MCF 10A (cell line): ENCODE measurements around the gene TLR9. TPM values are rescaled to one million over a fixed set of nuclear protein-coding genes. Genes with fewer than 3 reads are reported as not detected.

Experiments
- BruUV-seq: library from RNA; stranded (reverse); fragments of 400-500 nt; replicated peaks from 2 replicates; lab custom pipeline; 2021; lab: Mats Ljungman, UMichigan
- CTCF ChIA-PET: fragments of 300-600 bp; sonication (Branson Sonifier 250); formaldehyde crosslinking; extraction: SDS; loops from one replicate; lab custom pipeline; 2021; ENCODE audit warnings: antibody characterized with exemption, inconsistent platforms; lab: Yijun Ruan, JAX
- POLR2A ChIA-PET: fragments of 300-600, 350-650 bp; sonication (Branson Sonifier 250); formaldehyde crosslinking; extraction: SDS; loops from one replicate; lab custom pipeline; 2020; ENCODE audit warnings: antibody characterized with exemption, inconsistent platforms; lab: Yijun Ruan, JAX
- DNase-seq: peaks from one replicate; pipeline ENCODE4 v3.0.0-alpha.2; 2018; ENCODE audit not compliant: unreplicated experiment
- H3K27ac Mint-ChIP-seq: one replicate; pipeline ENCODE4 v1.8.0; 2022; ENCODE audit warnings: mild to moderate bottlenecking, low read depth, mixed read lengths; ENCODE audit not compliant: unreplicated experiment
- H3K27me3 Mint-ChIP-seq: one replicate; pipeline ENCODE4 v1.8.0; 2022; ENCODE audit warnings: mixed read lengths; ENCODE audit not compliant: insufficient read depth, unreplicated experiment
- H3K36me3 Mint-ChIP-seq: one replicate; pipeline ENCODE4 v1.8.0; 2022; ENCODE audit warnings: mild to moderate bottlenecking, moderate library complexity, mixed read lengths; ENCODE audit not compliant: insufficient read depth, unreplicated experiment
- H3K4me1 Mint-ChIP-seq: one replicate; pipeline ENCODE4 v1.8.0; 2022; ENCODE audit warnings: mixed read lengths; ENCODE audit not compliant: insufficient read depth, unreplicated experiment
- H3K4me3 Mint-ChIP-seq: one replicate; pipeline ENCODE4 v1.8.0; 2022; ENCODE audit warnings: mild to moderate bottlenecking, moderate library complexity, mixed read lengths; ENCODE audit not compliant: unreplicated experiment
- H3K9me3 Mint-ChIP-seq: one replicate; pipeline ENCODE4 v1.8.0; 2022; ENCODE audit warnings: mixed read lengths; ENCODE audit not compliant: unreplicated experiment
- CTCF ChIP-seq: fragments of 200-600 bp; IDR thresholded peaks from one replicate; pipeline ENCODE4 v1.8.0; 2022; ENCODE audit warnings: antibody characterized with exemption, mild to moderate bottlenecking; ENCODE audit not compliant: unreplicated experiment
- intact Hi-C: fragments of 100-400 bp; cut with micrococcal nuclease; formaldehyde crosslinking; loops from 2 replicates; pipeline ENCODE4 v1.14.1; 2022
- total RNA-seq: library from RNA; stranded (reverse); gene quantifications from 2 replicates; pipeline ENCODE4 v1.2.3, GENCODE V29; 2022

The TLR9 gene
- total RNA-seq, 1 experiment from 2014 or later = not detected

- peaks cover 94% of the 10 kb centered on the region for H3K36me3 Mint-ChIP-seq
- no peak overlapping the region for H3K4me3 Mint-ChIP-seq
- H3K27me3 Mint-ChIP-seq = no peaks in the 10 kb centered on the region
- no peak for TF ChIP-seq CTCF
- ChIA-PET CTCF (interaction anchor here (1.3 kb wide), 1 partner anchor 36 kb away, joined by 5 read pairs; no protein-coding TSS in a partner anchor), POLR2A (no interaction called here)
- no peaks in the 10 kb centered on the region for H3K4me1 Mint-ChIP-seq
- no peak for DNase-seq
- no peak overlapping the region for H3K27ac Mint-ChIP-seq
- no TSS peak for BruUV-seq
- no peaks in the 10 kb centered on the region for H3K9me3 Mint-ChIP-seq
- intact Hi-C loops = no loop called here
Observed at GRCh38 chr3:52256622-52257021, 31.2 kb upstream of the TLR9 start.

- Mint-ChIP-seq H3K4me3 (no peak overlapping the region), H3K36me3 (peaks cover 94% of the 10 kb centered on the region), H3K4me1 (no peaks in the 10 kb centered on the region), H3K27ac (no peak overlapping the region), H3K27me3 (no peaks in the 10 kb centered on the region), H3K9me3 (no peaks in the 10 kb centered on the region)
- BruUV-seq = no TSS peak
- no peak for DNase-seq
- POLR2A ChIA-PET = no interaction called here
- intact Hi-C loops = no loop called here
- CTCF ChIA-PET = interaction anchor here (0.7 to 1.3 kb wide), 2 partner anchors 36 to 39 kb away, joined by 3 to 5 read pairs; no protein-coding TSS in a partner anchor
- no peak for TF ChIP-seq CTCF
Observed at GRCh38 chr3:52256159-52256558, 30.7 kb upstream of the TLR9 start.

- no peak for DNase-seq
- Mint-ChIP-seq H3K4me3 (no peak overlapping the region), H3K36me3 (peaks cover 90% of the 10 kb centered on the region), H3K9me3 (no peaks in the 10 kb centered on the region), H3K27ac (no peak overlapping the region), H3K4me1 (peaks cover 4% of the 10 kb centered on the region), H3K27me3 (no peaks in the 10 kb centered on the region)
- CTCF ChIA-PET = interaction anchor here (1.1 kb wide), 1 partner anchor 34 kb away, joined by 4 read pairs; no protein-coding TSS in a partner anchor
- POLR2A ChIA-PET = interaction anchor here (0.8 kb wide), 1 partner anchor 16 kb away, joined by 3 read pairs; the partner anchor contains the start of gene TWF2
- intact Hi-C loops = no loop called here
- TF ChIP-seq CTCF = no peak
- BruUV-seq = no TSS peak
Observed at GRCh38 chr3:52254608-52255007, 29.2 kb upstream of the TLR9 start.

- Mint-ChIP-seq H3K4me3 (no peak overlapping the region), H3K27ac (peak overlapping the region; percentile 51), H3K36me3 (peaks cover 80% of the 10 kb centered on the region), H3K4me1 (peaks cover 4% of the 10 kb centered on the region), H3K9me3 (no peaks in the 10 kb centered on the region), H3K27me3 (no peaks in the 10 kb centered on the region)
- DNase-seq = no peak
- intact Hi-C loops = no loop called here
- POLR2A ChIA-PET = interaction anchor here (0.5 to 2.0 kb wide), 3 partner anchors 10 to 21 kb away, joined by 3 to 7 read pairs (median 4); partner anchors contain the start of gene TWF2
- BruUV-seq = no TSS peak
- TF ChIP-seq CTCF = no peak
- CTCF ChIA-PET = interaction anchor here (0.5 to 1.6 kb wide), 5 partner anchors 21 to 252 kb away, joined by 3 to 5 read pairs (median 4); no protein-coding TSS in a partner anchor
Observed at GRCh38 chr3:52253314-52254304, 28.2 kb upstream of the TLR9 start.
